Dedifferentiated amniotic fluid mesenchymal stem cell (primary cell): ENCODE data around the gene ZGPAT.
A peak's percentile ranks its signal among the peaks of the same experiment; 100 is the strongest.

Experiments used
- DNase-seq: peaks from one replicate; pipeline ENCODE4 v3.0.0-alpha.2; 2016; ENCODE audit errors: extremely low spot score

Gene ZGPAT

DNA sequence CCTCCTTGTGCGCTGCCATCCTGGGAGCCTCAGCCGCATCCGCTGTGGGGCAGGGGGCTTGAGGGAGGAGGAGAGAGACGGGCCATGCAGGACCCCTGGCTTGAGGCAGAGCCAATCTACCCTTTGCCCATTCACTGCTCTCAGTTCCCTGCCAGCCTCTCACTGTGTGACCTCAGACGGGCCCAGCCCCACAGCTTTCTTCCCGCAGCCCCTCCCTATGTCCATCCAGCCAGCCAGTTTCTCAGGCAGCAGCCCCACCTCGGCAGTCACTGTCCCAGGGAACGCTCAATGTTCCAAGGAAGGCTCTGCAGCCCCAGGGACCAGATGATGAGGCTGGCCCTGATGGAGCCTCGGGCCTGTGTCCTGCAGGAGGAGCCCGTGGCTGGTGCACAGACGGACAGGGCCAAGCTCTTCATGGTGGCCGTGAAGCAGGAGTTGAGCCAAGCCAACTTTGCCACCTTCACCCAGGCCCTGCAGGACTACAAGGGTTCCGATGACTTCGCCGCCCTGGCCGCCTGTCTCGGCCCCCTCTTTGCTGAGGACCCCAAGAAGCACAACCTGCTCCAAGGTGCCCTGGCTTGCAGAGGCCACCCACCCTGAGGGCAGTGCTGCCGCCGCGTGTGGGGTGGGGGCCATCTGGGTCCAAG lies 15.3 kb upstream of the ZGPAT start:
- DNase-seq, result no peak

DNA sequence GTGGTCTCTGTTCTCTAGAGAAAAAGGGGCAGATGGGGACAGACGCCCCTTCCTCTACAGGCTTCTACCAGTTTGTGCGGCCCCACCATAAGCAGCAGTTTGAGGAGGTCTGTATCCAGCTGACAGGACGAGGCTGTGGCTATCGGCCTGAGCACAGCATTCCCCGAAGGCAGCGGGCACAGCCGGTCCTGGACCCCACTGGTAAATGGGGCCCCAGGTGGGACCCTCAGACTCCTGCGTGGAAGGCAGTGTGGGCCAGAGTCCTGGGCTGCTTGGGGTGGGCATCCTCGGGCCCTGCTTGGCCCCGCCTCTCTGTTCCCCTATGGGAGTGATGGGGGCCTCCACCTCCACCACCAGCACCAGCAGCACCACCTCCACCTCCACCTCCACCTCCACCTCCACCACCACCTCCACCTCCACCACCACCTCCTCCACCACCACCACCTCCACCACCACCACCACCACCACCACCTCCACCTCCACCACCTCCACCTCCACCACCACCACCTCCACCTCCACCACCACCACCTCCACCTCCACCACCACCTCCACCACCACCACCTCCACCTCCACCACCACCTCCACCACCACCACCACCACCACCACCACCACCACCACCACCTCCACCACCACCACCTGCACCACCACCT lies 14.6 kb upstream of the ZGPAT start:
- no peak for DNase-seq

- no peak for DNase-seq
Measured at GRCh38 chr20:63693733-63694583, 13.9 kb upstream of the ZGPAT start.

- no peak for DNase-seq
Measured at GRCh38 chr20:63694584-63695423, 13.0 kb upstream of the ZGPAT start.

GRCh38 chr20:63695424-63696305 lies 12.2 kb upstream of the ZGPAT start:
- DNase-seq, result no peak

DNA sequence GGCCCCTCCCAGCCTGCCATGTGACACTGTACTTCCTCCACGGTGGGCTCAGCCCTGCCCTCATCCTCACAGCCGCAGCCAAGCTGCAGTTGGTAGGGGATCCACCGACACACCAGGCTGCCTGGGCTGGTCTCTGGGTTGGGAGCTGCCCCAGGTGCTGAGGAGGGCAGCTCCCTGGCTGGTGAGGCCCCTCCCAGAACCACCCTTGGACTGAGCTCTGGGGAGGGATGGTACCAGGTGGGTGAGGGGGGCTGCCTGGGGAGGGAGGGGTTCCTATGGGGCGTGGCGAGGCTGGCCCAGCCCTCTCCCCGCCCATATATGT lies 11.6 kb upstream of the ZGPAT start:
- no peak for DNase-seq

DNA sequence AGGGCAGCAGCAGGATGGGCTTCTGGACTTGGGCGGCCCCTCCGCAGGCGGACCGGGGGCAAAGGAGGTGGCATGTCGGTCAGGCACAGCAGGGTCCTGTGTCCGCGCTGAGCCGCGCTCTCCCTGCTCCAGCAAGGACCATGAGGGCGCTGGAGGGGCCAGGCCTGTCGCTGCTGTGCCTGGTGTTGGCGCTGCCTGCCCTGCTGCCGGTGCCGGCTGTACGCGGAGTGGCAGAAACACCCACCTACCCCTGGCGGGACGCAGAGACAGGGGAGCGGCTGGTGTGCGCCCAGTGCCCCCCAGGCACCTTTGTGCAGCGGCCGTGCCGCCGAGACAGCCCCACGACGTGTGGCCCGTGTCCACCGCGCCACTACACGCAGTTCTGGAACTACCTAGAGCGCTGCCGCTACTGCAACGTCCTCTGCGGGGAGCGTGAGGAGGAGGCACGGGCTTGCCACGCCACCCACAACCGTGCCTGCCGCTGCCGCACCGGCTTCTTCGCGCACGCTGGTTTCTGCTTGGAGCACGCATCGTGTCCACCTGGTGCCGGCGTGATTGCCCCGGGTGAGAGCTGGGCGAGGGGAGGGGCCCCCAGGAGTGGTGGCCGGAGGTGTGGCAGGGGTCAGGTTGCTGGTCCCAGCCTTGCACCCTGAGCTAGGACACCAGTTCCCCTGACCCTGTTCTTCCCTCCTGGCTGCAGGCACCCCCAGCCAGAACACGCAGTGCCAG lies 11.0 kb upstream of the ZGPAT start, which contains the start of gene TNFRSF6B:
Gene TNFRSF6B, plus strand, starts transcription at position 25 of the 729 bp plus-strand sequence. Its CDS starts 116 bp downstream, at position 141.
- DNase-seq, result no peak

DNA sequence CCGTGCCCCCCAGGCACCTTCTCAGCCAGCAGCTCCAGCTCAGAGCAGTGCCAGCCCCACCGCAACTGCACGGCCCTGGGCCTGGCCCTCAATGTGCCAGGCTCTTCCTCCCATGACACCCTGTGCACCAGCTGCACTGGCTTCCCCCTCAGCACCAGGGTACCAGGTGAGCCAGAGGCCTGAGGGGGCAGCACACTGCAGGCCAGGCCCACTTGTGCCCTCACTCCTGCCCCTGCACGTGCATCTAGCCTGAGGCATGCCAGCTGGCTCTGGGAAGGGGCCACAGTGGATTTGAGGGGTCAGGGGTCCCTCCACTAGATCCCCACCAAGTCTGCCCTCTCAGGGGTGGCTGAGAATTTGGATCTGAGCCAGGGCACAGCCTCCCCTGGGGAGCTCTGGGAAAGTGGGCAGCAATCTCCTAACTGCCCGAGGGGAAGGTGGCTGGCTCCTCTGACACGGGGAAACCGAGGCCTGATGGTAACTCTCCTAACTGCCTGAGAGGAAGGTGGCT lies 10.4 kb upstream of the ZGPAT start:
- DNase-seq, result no peak

DNA sequence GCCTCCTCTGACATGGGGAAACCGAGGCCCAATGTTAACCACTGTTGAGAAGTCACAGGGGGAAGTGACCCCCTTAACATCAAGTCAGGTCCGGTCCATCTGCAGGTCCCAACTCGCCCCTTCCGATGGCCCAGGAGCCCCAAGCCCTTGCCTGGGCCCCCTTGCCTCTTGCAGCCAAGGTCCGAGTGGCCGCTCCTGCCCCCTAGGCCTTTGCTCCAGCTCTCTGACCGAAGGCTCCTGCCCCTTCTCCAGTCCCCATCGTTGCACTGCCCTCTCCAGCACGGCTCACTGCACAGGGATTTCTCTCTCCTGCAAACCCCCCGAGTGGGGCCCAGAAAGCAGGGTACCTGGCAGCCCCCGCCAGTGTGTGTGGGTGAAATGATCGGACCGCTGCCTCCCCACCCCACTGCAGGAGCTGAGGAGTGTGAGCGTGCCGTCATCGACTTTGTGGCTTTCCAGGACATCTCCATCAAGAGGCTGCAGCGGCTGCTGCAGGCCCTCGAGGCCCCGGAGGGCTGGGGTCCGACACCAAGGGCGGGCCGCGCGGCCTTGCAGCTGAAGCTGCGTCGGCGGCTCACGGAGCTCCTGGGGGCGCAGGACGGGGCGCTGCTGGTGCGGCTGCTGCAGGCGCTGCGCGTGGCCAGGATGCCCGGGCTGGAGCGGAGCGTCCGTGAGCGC lies 9.8 kb upstream of the ZGPAT start:
- DNase-seq, result no peak

DNA sequence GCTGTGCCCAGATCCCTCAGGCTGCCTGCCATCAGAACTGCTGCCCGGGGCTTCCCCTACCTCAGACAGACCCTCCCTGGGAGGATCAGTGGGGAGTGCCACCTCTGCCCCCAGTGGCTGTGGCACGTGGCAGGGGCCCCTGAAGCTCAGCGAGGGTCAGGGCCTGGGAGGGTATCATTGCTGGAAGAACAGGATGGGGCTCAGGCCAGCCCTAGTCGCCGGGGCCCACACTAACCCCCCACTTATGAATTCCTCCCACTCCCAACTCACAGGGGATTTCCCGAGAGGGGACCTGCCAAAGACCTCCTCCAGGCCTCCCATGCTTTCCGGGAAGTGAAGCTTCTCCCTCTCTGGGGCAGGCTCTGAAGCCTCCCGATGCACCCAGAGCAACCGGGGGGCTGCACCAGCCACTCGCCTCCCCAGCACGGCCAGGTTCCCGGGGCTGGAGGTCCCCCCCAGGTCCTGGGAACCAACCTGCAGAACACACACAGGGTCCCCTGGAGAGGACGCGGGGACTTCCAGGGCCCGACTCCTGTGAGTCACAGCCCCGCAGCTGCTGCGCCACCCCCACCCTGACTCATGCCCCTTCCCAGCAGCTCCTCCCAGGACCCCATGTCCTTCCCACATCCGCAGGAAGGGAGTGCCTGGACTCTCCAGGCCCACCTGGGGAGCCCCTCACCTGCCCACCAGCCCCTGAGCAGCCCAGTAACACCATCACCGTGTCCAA lies 8.9 kb upstream of the ZGPAT start:
- peak; percentile 32 for DNase-seq

- DNase-seq, result no peak
Measured at GRCh38 chr20:63699466-63700198, 8.2 kb upstream of the ZGPAT start.

- DNase-seq, result no peak
Measured at GRCh38 chr20:63700199-63701050, 7.4 kb upstream of the ZGPAT start.

DNA sequence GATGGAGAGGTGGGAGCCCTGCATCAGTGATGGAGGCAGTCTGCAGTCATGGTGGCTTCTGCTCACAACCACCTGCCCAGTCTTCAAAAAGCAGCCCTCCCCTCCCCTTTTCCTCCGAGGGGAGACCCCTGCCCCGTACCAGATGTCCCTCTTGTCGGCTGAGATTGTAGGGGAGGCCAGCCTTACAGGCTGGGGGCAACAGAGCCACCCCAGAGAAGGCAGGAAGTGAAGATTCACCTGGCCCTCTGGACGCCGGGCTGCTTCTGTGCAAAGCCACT lies 6.8 kb upstream of the ZGPAT start:
- no peak for DNase-seq

- no peak for DNase-seq
Measured at GRCh38 chr20:63701329-63702035, 6.4 kb upstream of the ZGPAT start.

DNA sequence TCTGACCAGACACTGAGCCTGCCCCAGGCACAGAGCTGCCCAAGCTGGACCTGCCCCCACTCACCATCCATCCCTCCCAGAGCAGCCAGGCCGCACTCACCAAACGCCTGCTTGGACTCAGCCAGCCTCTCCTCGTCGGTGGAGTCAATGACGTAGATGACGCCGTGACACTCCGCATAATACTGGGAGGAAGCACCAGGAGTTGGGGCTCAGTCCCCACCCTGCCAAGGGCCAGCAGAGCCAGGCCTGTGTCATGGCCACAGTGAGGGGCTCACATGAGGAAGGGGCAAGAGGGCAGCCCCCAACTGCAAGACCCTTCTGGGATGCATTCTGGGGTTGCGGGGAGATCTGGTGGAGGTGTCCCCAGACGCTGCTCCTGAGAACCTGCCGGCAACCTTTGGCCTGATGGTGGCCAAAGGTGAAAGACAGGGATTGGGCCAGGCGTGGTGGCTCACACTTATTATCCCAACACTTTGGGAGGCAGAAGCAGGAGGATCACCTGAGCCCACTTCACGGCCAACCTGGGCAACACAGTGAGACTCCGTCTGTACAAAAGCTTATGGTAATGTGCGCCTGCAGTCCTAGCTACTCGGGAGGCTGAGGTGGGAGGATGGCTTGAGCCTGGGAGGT lies 5.7 kb upstream of the ZGPAT start:
- no peak for DNase-seq

DNA sequence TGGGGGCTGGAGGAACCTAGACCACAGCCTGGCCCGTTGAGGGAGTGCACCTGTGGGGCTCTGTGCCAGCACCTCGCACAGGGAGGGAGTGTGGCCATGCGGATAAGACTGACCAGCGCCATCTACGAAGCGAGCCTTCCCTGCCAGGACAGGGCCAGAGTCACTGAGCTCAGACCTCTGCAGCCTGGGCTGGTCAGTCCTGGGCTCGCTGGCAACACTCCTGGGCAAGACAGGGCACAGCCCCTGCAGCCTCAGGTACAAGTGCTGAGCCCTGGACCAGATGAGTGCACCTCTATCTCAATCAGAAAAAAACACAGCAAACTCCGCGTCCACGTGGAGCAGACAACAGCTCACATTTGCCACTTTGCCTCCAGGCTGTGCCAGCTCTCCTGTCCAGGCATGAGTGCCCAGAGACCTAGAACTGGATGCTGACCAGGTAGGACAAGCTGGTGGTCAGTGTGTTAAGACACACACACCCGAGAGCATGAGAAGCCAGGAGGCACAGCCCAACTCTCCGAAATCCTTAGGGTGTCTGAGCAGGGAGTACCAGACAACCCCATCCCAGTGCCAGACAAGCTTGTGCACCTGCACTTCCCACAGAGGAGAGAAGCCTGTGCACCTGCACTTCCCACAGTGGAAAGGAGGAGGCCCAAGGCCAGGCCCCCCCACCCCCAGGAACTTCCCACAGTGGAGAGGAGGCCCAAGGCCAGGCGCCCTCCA lies 4.9 kb upstream of the ZGPAT start:
- no peak for DNase-seq
